Uterus (tissue), 4 donors: ENCODE data around the gene ELMO1. TPM values are rescaled to one million over a fixed set of nuclear protein-coding genes. Genes with fewer than 3 reads are reported as not detected.
A peak's percentile ranks its signal among the peaks of the same experiment; 100 is the strongest.

Experiments
- DNase-seq, 2 donors: peaks; one replicate each; pipeline ENCODE4 v3.0.0-alpha.2; 2019 to 2020
- H3K27ac ChIP-seq, 2 donors: fragments of 200-600 bp; sonication (generic); 1 replicate in 1 of 2; 2 replicates in 1 of 2; pipeline ENCODE4 v1.5.1; 2016 to 2018
- H3K27me3 ChIP-seq, 2 donors: fragments of 200-600 bp; sonication (generic); one replicate each; pipeline ENCODE4 v1.5.1; 2018 to 2019; ENCODE audit warnings: control low read depth in 1 of 2
- H3K36me3 ChIP-seq, 2 donors: fragments of 200-600 bp; sonication (generic); one replicate each; pipeline ENCODE4 v1.5.1; 2019; ENCODE audit warnings: control low read depth in 1 of 2
- H3K4me1 ChIP-seq, 2 donors: fragments of 200-600 bp; sonication (generic); one replicate each; pipeline ENCODE4 v1.5.1; 2018 to 2019; ENCODE audit warnings: control low read depth in 1 of 2
- H3K4me3 ChIP-seq, 2 donors: fragments of 200-600 bp; sonication (generic); 1 replicate in 1 of 2; 2 replicates in 1 of 2; pipeline ENCODE4 v1.5.1; 2018 to 2019; ENCODE audit warnings: mild to moderate bottlenecking in 1 of 2
- H3K9me3 ChIP-seq, 2 donors: fragments of 200-600 bp; sonication (generic); one replicate each; pipeline ENCODE4 v1.5.1; 2019; ENCODE audit warnings: control low read depth in 1 of 2
- POLR2A ChIP-seq, 2 donors: fragments of 450-650 bp; IDR thresholded peaks; one replicate each; pipeline ENCODE4 v1.6.1; 2016; ENCODE audit warnings: antibody characterized with exemption in 2 of 2, mild to moderate bottlenecking in 1 of 2, moderate library complexity in 1 of 2
- intact Hi-C: fragments of 100-400 bp; cut with DNase I; formaldehyde crosslinking; loops from one replicate; pipeline ENCODE4 v1.15.1; 2023; ENCODE audit warnings: low total_unique reads
- total RNA-seq, 4 donors: library from RNA; depleted of rRNA in 3 of 4; stranded (reverse); fragments of >200 nt in 3 of 4; gene quantifications; one replicate each; pipeline versions ENCODE4 v1.1.0 to v1.2.4, GENCODE V29; 2014 to 2023
- TF ChIP-seq, protein P1 (sequence below), 4 experiments: fragments of 200-600 bp in 2 of 4; fragments of 450-650 bp in 2 of 4; sonication (generic) in 2 of 4; IDR thresholded peaks; one replicate each; pipeline ENCODE4 v1.5.1; 2016 to 2019; ENCODE audit warnings: antibody characterized with exemption in 4 of 4, mild to moderate bottlenecking in 2 of 4, moderate library complexity in 1 of 4
- donor health status: DM: yes; HTN: yes; CAD: no.

ELMO1 gene
- total RNA-seq, 4 donors from 2014 or later: 37.9 to 64.7 (median 55.5) TPM

DNA sequence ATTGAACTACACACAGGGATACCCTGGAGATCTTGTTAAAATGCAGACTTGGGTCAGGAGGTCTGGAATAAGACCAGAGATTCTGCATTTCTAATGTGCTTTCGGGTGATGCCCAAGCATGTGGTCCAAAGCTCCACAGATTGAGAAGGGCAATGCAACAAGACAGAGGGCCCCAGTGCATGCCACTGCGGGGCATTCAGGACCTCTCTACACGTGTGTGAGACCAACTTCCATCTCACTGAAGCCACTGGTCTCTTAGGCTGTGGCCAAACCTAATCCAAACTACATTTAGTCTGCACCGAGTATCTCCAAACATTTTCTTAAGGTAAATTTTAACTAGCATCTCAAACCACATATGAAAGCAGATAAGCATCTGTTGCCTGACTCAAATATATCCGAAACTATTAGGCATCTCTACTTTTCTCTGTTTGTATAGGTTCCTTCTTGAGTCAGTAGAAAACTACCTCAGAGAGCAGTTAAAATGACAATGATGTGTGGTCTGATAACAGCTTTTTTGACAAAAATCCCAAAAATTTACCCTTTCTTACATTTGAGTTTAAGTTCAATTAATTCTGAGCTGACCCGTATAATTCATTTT lies 107.5 kb downstream of the ELMO1 start:
- Histone ChIP-seq H3K36me3 (no peaks in the 10 kb centered on the region), H3K4me1 (no peaks in the 10 kb centered on the region), H3K27ac (no peak overlapping the region), H3K27me3 (no peaks in the 10 kb centered on the region), H3K4me3 (no peak overlapping the region), H3K9me3 (no peaks in the 10 kb centered on the region)
- intact Hi-C loops: no loop called here
- no peak for DNase-seq
- TF ChIP-seq, protein P1, sequence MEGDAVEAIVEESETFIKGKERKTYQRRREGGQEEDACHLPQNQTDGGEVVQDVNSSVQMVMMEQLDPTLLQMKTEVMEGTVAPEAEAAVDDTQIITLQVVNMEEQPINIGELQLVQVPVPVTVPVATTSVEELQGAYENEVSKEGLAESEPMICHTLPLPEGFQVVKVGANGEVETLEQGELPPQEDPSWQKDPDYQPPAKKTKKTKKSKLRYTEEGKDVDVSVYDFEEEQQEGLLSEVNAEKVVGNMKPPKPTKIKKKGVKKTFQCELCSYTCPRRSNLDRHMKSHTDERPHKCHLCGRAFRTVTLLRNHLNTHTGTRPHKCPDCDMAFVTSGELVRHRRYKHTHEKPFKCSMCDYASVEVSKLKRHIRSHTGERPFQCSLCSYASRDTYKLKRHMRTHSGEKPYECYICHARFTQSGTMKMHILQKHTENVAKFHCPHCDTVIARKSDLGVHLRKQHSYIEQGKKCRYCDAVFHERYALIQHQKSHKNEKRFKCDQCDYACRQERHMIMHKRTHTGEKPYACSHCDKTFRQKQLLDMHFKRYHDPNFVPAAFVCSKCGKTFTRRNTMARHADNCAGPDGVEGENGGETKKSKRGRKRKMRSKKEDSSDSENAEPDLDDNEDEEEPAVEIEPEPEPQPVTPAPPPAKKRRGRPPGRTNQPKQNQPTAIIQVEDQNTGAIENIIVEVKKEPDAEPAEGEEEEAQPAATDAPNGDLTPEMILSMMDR (IDR thresholded peaks at IDR 0.05): no peak
- TF ChIP-seq POLR2A (IDR thresholded peaks at IDR 0.05): no peak

DNA sequence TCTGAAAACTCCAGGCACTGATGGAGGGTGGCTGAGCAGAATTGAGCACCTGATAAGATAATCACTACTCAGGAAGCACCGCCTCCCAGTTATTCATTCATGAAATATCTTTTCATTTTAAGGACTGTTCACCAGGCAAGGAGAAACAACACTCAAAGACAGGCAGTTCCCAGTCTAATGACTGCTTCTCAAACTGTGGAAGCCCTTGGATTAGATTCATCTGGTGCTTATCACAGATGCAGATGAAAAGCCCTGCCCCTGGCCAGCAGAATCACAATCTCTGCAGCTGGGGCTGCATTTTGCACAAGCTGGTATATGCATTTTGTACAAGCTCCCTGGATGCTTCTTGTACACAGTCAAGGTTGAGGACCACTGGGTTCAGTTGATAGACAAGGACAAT lies 109.7 kb downstream of the ELMO1 start:
- Histone ChIP-seq H3K27me3 (no peaks in the 10 kb centered on the region), H3K4me3 (no peak overlapping the region), H3K27ac (no peak overlapping the region), H3K4me1 (no peaks in the 10 kb centered on the region), H3K36me3 (no peaks in the 10 kb centered on the region), H3K9me3 (no peaks in the 10 kb centered on the region)
- DNase-seq: no peak
- intact Hi-C loops: no loop called here
- no peak for TF ChIP-seq POLR2A (IDR thresholded peaks at IDR 0.05)
- TF ChIP-seq, protein P1 (IDR thresholded peaks at IDR 0.05): no peak

DNA sequence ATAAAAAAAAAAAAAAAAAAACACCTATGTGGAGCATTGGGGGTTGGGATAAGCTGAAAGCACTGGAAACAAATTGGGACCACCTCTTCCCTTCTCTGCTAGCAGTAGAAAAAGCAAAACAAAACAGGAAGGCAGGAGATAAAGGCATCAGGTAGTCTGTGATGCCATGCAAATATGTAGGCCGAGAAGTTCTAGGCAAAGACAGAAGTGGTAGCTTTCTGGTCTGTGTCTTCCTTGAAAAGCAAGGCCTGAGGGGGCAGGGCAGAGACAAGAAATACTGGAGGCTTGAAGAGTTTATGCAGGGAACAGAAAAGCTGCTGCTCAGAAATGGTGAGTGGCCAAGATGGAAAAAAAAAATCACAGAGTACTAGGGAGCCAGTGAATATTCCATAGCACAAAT lies 111.1 kb downstream of the ELMO1 start:
- TF ChIP-seq POLR2A (IDR thresholded peaks at IDR 0.05): no peak
- TF ChIP-seq, protein P1 (IDR thresholded peaks at IDR 0.05): no peak
- no peak for DNase-seq
- H3K27ac ChIP-seq: no peak overlapping the region
- no peaks in the 10 kb centered on the region for H3K27me3 ChIP-seq
- H3K4me3 ChIP-seq: no peak overlapping the region
- H3K4me1 ChIP-seq: no peaks in the 10 kb centered on the region
- intact Hi-C loops: no loop called here
- H3K36me3 ChIP-seq: no peaks in the 10 kb centered on the region
- H3K9me3 ChIP-seq: no peaks in the 10 kb centered on the region

DNA sequence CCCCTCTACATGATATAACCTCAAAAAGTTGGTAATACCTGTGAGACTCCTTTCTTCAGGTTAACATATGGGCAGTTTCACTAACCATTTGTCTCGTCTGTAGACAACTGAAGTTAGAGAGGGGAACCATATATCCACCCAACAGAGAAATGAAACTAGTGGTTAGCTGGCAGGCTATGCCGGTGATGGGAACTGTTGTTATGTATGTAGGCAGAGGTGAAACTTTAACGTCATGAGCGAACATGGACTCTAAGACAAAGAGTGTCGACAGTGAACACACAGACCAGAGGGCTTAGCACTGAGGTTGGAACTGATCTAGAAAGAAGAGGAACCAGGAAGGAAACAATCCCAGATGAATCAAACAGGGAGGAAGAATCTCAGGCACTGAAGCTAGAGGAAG lies 112.4 kb downstream of the ELMO1 start:
- H3K4me3 ChIP-seq: no peak overlapping the region
- H3K36me3 ChIP-seq: no peaks in the 10 kb centered on the region
- no peak overlapping the region for H3K27ac ChIP-seq
- H3K9me3 ChIP-seq: no peaks in the 10 kb centered on the region
- H3K27me3 ChIP-seq: no peaks in the 10 kb centered on the region
- DNase-seq: no peak
- TF ChIP-seq, protein P1 (IDR thresholded peaks at IDR 0.05): no peak
- TF ChIP-seq POLR2A (IDR thresholded peaks at IDR 0.05): no peak
- no peaks in the 10 kb centered on the region for H3K4me1 ChIP-seq
- intact Hi-C loops: no loop called here

DNA sequence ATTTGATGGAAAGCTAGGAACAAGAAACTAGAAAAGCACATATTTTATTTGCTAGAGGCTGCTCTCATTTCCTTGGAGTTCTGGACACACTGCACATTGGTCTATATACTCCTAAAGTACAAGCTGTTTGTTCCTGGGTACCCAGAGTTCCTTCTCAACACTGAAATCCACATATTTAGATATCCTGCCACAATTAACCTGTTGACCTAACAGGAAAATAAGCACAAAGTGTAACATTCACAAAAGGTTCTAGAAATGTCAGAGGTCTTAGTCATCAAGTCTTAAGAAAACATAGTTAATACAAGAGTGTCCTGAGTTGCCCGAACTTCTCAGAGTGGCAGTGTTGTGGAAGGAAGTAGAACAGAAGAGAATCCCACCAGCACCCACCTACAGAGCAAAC lies 115.6 kb downstream of the ELMO1 start:
- Histone ChIP-seq H3K36me3 (no peaks in the 10 kb centered on the region), H3K9me3 (no peaks in the 10 kb centered on the region), H3K27ac (peak overlapping the region in 1 of 2 donors; percentile 45), H3K4me1 (no peaks in the 10 kb centered on the region), H3K4me3 (no peak overlapping the region), H3K27me3 (no peaks in the 10 kb centered on the region)
- DNase-seq: no peak
- intact Hi-C loops: no loop called here
- TF ChIP-seq, protein P1 (IDR thresholded peaks at IDR 0.05): no peak
